Osteoblast (primary cell): ENCODE data around the gene TCF4. TPM values are rescaled to one million over a fixed set of nuclear protein-coding genes. Genes with fewer than 3 reads are reported as not detected.

Experiments used
- DNase-seq: peaks from one replicate; pipeline ENCODE4 v3.0.0; 2011; ENCODE audit warnings: low spot score, mixed read lengths; ENCODE audit not compliant: insufficient read length; ENCODE audit errors: missing footprints
- H2AFZ ChIP-seq: 2 replicates; pipeline ENCODE4 v1.6.0; 2011; ENCODE audit warnings: mild to moderate bottlenecking, low read length
- H3K27ac ChIP-seq: 2 replicates; pipeline ENCODE4 v1.5.1; 2011; ENCODE audit warnings: mild to moderate bottlenecking, low read depth, low read length, moderate library complexity
- H3K27me3 ChIP-seq: 2 replicates; pipeline ENCODE4 v1.6.0; 2012; ENCODE audit warnings: mild to moderate bottlenecking, control low read depth, inconsistent platforms, low read length, moderate library complexity; ENCODE audit not compliant: insufficient read depth
- H3K36me3 ChIP-seq: 2 replicates; pipeline ENCODE4 v1.5.1; 2011; ENCODE audit warnings: mild to moderate bottlenecking, low read length, control low read depth, moderate library complexity; ENCODE audit not compliant: insufficient read depth
- H3K4me1 ChIP-seq: 2 replicates; pipeline ENCODE4 v1.5.1; 2011; ENCODE audit warnings: mild to moderate bottlenecking, low read length, control low read depth, moderate library complexity; ENCODE audit not compliant: insufficient read depth
- H3K4me2 ChIP-seq: 2 replicates; pipeline ENCODE4 v1.6.0; 2011; ENCODE audit warnings: mild to moderate bottlenecking, low read length; ENCODE audit not compliant: insufficient read depth
- H3K4me3 ChIP-seq: fragments of 200-600 bp; sonication (generic); 3 replicates; pipeline ENCODE4 v1.5.1; 2012; ENCODE audit warnings: mild to moderate bottlenecking, low read length, inconsistent platforms; ENCODE audit not compliant: insufficient read depth
- H3K79me2 ChIP-seq: 2 replicates; pipeline ENCODE4 v1.6.0; 2012; ENCODE audit warnings: mild to moderate bottlenecking, low read length, control low read depth, inconsistent platforms; ENCODE audit not compliant: insufficient read depth
- H3K9me3 ChIP-seq: 2 replicates; pipeline ENCODE4 v1.5.1; 2011; ENCODE audit warnings: low read depth, low read length, control low read depth
- H4K20me1 ChIP-seq: 2 replicates; pipeline ENCODE4 v1.6.0; 2012; ENCODE audit warnings: mild to moderate bottlenecking, low read length, control low read depth; ENCODE audit not compliant: insufficient read depth
- CTCF ChIP-seq: IDR thresholded peaks from 2 replicates; pipeline ENCODE4 v1.5.1; 2011; ENCODE audit warnings: mild to moderate bottlenecking, low read depth, low read length, moderate library complexity; ENCODE audit errors: extremely low read depth
- total RNA-seq: library from RNA; depleted of rRNA; stranded (reverse); fragments of >200 nt; gene quantifications from 2 replicates; pipeline ENCODE4 v1.2.3, GENCODE V29; 2012

The TCF4 gene
- total RNA-seq, 1 donor, result 87.2 TPM

GRCh38 chr18:55566456-55566935 lies 21.5 kb downstream of the TCF4 start:
- H3K79me2 ChIP-seq, result peaks cover 58% of the 10 kb centered on the region
- no peaks in the 10 kb centered on the region for H3K4me1 ChIP-seq
- no peak overlapping the region for H3K27ac ChIP-seq
- H3K36me3 ChIP-seq, result no peaks in the 10 kb centered on the region
- H3K27me3 ChIP-seq, result no peaks in the 10 kb centered on the region
- no peak for DNase-seq
- H3K4me3 ChIP-seq, result no peak overlapping the region
- TF ChIP-seq CTCF, result no peak
- no peak overlapping the region for H3K4me2 ChIP-seq
- H3K9me3 ChIP-seq, result no peaks in the 10 kb centered on the region
- H2AFZ ChIP-seq, result no peak overlapping the region
- no peaks in the 10 kb centered on the region for H4K20me1 ChIP-seq

- Histone ChIP-seq H3K4me3 (no peak overlapping the region), H3K79me2 (peaks cover 46% of the 10 kb centered on the region), H2AFZ (no peak overlapping the region), H3K27me3 (no peaks in the 10 kb centered on the region), H4K20me1 (no peaks in the 10 kb centered on the region), H3K4me2 (no peak overlapping the region), H3K27ac (no peak overlapping the region), H3K36me3 (no peaks in the 10 kb centered on the region), H3K9me3 (no peaks in the 10 kb centered on the region), H3K4me1 (no peaks in the 10 kb centered on the region)
- no peak for TF ChIP-seq CTCF
- no peak for DNase-seq
These were observed 28.3 kb downstream of the TCF4 start for GRCh38 chr18:55559739-55560138.

GRCh38 chr18:55557211-55557610 lies 30.8 kb downstream of the TCF4 start:
- H3K4me3 ChIP-seq, result no peak overlapping the region
- H3K27ac ChIP-seq, result no peak overlapping the region
- H3K9me3 ChIP-seq, result no peaks in the 10 kb centered on the region
- no peak for DNase-seq
- H3K4me2 ChIP-seq, result no peak overlapping the region
- no peaks in the 10 kb centered on the region for H3K4me1 ChIP-seq
- no peaks in the 10 kb centered on the region for H3K36me3 ChIP-seq
- TF ChIP-seq CTCF, result no peak
- no peaks in the 10 kb centered on the region for H4K20me1 ChIP-seq
- no peak overlapping the region for H2AFZ ChIP-seq
- H3K79me2 ChIP-seq, result peaks cover 39% of the 10 kb centered on the region
- H3K27me3 ChIP-seq, result no peaks in the 10 kb centered on the region

DNA sequence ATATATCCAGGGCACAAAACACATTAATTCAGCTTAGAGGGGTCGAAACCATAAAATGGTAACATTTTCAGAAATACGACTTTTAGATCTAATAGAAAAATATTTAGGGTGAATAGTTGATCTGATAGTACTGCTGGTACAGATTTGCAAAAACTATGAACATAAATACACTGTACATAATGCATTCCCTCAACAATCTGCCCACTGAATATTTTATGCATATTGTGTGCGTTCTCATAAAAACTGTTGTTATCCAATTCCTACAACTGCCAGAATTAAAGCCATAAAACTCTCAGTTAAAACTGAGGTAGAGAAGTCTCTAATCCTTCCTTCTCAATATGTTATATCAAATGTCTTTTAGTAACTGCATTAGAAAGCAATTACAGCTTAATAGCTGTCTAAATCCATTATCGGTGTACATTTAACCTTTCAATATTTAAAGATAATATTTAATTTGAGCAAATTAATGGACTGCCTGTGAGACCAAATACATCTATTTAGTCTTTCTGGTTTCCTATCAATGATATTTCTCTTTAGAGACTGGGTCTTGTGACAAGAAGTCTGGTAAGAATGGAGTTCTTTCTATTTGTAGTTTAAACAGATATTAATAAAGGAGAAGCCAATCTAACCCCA lies 32.5 kb downstream of the TCF4 start:
- H3K9me3 ChIP-seq, result no peaks in the 10 kb centered on the region
- H4K20me1 ChIP-seq, result no peaks in the 10 kb centered on the region
- TF ChIP-seq CTCF, result no peak
- no peak overlapping the region for H3K4me2 ChIP-seq
- DNase-seq, result no peak
- no peaks in the 10 kb centered on the region for H3K27me3 ChIP-seq
- H3K36me3 ChIP-seq, result peaks cover 3% of the 10 kb centered on the region
- no peak overlapping the region for H3K27ac ChIP-seq
- no peak overlapping the region for H3K4me3 ChIP-seq
- H3K79me2 ChIP-seq, result peaks cover 37% of the 10 kb centered on the region
- no peak overlapping the region for H2AFZ ChIP-seq
- H3K4me1 ChIP-seq, result no peaks in the 10 kb centered on the region
